Loucy (cell line): ENCODE data around the gene SLC19A1.

ENCODE experiments used
- H2AFZ ChIP-seq: fragments of 200-600 bp; sonication (generic); 2 replicates; pipeline ENCODE4 v1.6.0; 2016; ENCODE audit warnings: antibody characterized with exemption, mild to moderate bottlenecking, low read length, moderate library complexity
- H3F3A ChIP-seq: fragments of 200-600 bp; 2 replicates; pipeline ENCODE4 v1.6.0; 2016; ENCODE audit warnings: antibody characterized with exemption, low read depth, mild to moderate bottlenecking
- H3K27me3 ChIP-seq: fragments of 200-600 bp; sonication (generic); 2 replicates; pipeline ENCODE4 v1.6.1; 2014; ENCODE audit warnings: low read length, mild to moderate bottlenecking; ENCODE audit not compliant: insufficient read depth, poor library complexity, severe bottlenecking
- H3K36me3 ChIP-seq: fragments of 200-600 bp; sonication (generic); 2 replicates; pipeline ENCODE4 v1.6.1; 2016; ENCODE audit warnings: low read length; ENCODE audit not compliant: insufficient read depth
- H3K4me1 ChIP-seq: fragments of 200-600 bp; sonication (generic); 2 replicates; pipeline ENCODE4 v1.5.1; 2014; ENCODE audit warnings: low read length, mild to moderate bottlenecking; ENCODE audit not compliant: insufficient read depth, poor library complexity, severe bottlenecking
- H3K4me2 ChIP-seq: fragments of 200-600 bp; sonication (generic); 2 replicates; pipeline ENCODE4 v1.6.0; 2014; ENCODE audit warnings: antibody characterized with exemption, low read length, low read depth, mild to moderate bottlenecking; ENCODE audit not compliant: poor library complexity, severe bottlenecking
- H3K4me3 ChIP-seq: fragments of 200-600 bp; sonication (generic); 2 replicates; pipeline ENCODE4 v1.5.1; 2014; ENCODE audit warnings: low read length, mild to moderate bottlenecking, mixed read lengths; ENCODE audit not compliant: poor library complexity, severe bottlenecking
- H3K79me2 ChIP-seq: fragments of 200-600 bp; sonication (generic); 2 replicates; pipeline ENCODE4 v1.6.1; 2014; ENCODE audit warnings: low read length; ENCODE audit not compliant: insufficient read depth
- H3K9ac ChIP-seq: fragments of 200-600 bp; sonication (generic); 2 replicates; pipeline ENCODE4 v1.6.0; 2014; ENCODE audit warnings: mild to moderate bottlenecking, low read depth, low read length, moderate library complexity; ENCODE audit not compliant: poor library complexity, severe bottlenecking
- H3K9me2 ChIP-seq: fragments of 200-600 bp; sonication (generic); replicated peaks from 2 replicates; pipeline ENCODE4 v1.6.1; 2016; ENCODE audit warnings: low read depth, low read length, mixed read lengths
- H3K9me3 ChIP-seq: fragments of 200-600 bp; sonication (generic); 2 replicates; pipeline ENCODE4 v1.6.1; 2014; ENCODE audit warnings: mild to moderate bottlenecking, antibody characterized with exemption, low read length, low read depth; ENCODE audit not compliant: insufficient read depth
- H4K20me1 ChIP-seq: fragments of 200-600 bp; sonication (generic); 2 replicates; pipeline ENCODE4 v1.6.0; 2014; ENCODE audit warnings: antibody characterized with exemption, low read length, mild to moderate bottlenecking; ENCODE audit not compliant: insufficient read depth, poor library complexity, severe bottlenecking
- EZH2phosphoT487 ChIP-seq: fragments of 200-600 bp; IDR thresholded peaks from 2 replicates; pipeline ENCODE4 v1.6.1; 2018; ENCODE audit warnings: antibody characterized with exemption, mild to moderate bottlenecking, moderate library complexity, borderline replicate concordance
- TF ChIP-seq, protein P1 (sequence below): fragments of 200-600 bp; sonication (generic); conservative IDR thresholded peaks from 2 replicates; pipeline ENCODE4 v1.5.1; 2014; ENCODE audit warnings: mild to moderate bottlenecking, antibody characterized with exemption, low read length

Gene SLC19A1

DNA sequence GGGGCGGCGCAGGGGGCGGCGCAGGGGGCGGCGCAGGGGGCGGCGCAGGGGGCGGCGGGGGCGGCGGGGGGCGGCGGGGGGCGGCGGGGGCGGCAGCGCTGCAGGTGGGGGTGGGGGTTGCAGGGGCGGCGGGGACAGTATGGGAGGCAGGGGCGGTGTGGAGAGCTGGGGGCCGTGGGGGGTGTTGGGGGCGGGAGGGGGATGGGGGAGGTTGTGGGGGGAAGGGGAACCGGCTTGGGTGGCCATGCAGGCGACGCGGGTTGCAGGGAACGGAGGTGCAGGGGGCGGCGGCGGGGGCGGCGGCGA, 13.0 kb upstream of the SLC19A1 start:
- Histone ChIP-seq H3K9me3 (no peaks in the 10 kb centered on the region), H3F3A (peaks cover 7% of the 10 kb centered on the region; the same call in 1 of the 2 replicates), H3K9ac (peak overlapping the region; percentile 76), H3K79me2 (no peaks in the 10 kb centered on the region), H4K20me1 (no peaks in the 10 kb centered on the region), H3K4me2 (no peak overlapping the region), H3K4me3 (peak overlapping the region; percentile 88), H2AFZ (peak overlapping the region; percentile 92; the same call in 1 of the 2 replicates), H3K27me3 (no peaks in the 10 kb centered on the region), H3K36me3 (no peaks in the 10 kb centered on the region), H3K9me2 (no peaks in the 10 kb centered on the region), H3K4me1 (peaks cover 33% of the 10 kb centered on the region)
- no peak for TF ChIP-seq EZH2phosphoT487
- TF ChIP-seq, protein P1, sequence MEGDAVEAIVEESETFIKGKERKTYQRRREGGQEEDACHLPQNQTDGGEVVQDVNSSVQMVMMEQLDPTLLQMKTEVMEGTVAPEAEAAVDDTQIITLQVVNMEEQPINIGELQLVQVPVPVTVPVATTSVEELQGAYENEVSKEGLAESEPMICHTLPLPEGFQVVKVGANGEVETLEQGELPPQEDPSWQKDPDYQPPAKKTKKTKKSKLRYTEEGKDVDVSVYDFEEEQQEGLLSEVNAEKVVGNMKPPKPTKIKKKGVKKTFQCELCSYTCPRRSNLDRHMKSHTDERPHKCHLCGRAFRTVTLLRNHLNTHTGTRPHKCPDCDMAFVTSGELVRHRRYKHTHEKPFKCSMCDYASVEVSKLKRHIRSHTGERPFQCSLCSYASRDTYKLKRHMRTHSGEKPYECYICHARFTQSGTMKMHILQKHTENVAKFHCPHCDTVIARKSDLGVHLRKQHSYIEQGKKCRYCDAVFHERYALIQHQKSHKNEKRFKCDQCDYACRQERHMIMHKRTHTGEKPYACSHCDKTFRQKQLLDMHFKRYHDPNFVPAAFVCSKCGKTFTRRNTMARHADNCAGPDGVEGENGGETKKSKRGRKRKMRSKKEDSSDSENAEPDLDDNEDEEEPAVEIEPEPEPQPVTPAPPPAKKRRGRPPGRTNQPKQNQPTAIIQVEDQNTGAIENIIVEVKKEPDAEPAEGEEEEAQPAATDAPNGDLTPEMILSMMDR: no peak

DNA sequence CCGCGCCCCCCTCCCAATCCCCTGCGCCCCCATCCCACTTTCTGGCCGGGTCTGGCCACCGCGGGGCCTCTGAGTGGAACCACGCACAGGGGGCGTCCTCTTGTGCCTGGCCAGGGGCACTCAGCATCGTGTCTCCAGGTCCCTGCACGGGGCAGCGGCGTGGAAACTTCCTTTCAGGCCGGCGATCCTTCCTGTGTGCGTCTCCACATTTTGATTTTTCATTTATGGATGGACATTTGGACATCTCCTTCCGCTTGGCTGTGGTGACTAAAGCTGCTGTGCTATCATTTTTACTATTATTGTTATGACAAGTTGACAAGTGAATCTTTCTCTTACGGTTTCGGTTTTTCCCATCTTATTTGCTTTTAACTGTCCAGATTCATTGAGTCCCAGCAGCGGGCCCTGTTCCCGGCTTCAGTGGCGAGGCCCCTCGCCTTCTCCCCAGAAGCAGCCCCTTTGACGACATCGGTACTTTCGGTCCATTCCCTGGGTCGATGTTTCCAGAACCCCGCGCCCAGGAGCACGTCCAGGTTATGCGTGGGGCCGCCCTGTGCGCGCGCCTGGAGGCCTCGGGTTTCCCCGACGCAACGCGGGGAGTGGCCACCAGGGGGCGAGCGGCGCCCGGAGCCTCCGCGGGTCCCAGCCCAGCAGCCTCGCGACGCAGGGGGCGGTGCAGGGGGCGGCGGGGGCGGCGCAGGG, 12.4 kb upstream of the SLC19A1 start:
- peak overlapping the region; percentile 68 for H3K9ac ChIP-seq
- TF ChIP-seq, protein P1: peak; percentile 57
- no peak for TF ChIP-seq EZH2phosphoT487
- H3K9me2 ChIP-seq: no peaks in the 10 kb centered on the region
- H3K4me2 ChIP-seq: peak overlapping the region; percentile 76
- no peaks in the 10 kb centered on the region for H4K20me1 ChIP-seq
- peaks cover 7% of the 10 kb centered on the region; the same call in 1 of the 2 replicates for H3F3A ChIP-seq
- no peaks in the 10 kb centered on the region for H3K79me2 ChIP-seq
- H3K36me3 ChIP-seq: no peaks in the 10 kb centered on the region
- no peaks in the 10 kb centered on the region for H3K9me3 ChIP-seq
- H3K4me1 ChIP-seq: peaks cover 38% of the 10 kb centered on the region
- peak overlapping the region; percentile 80 for H3K4me3 ChIP-seq
- peak overlapping the region; percentile 83 for H2AFZ ChIP-seq
- H3K27me3 ChIP-seq: no peaks in the 10 kb centered on the region

DNA sequence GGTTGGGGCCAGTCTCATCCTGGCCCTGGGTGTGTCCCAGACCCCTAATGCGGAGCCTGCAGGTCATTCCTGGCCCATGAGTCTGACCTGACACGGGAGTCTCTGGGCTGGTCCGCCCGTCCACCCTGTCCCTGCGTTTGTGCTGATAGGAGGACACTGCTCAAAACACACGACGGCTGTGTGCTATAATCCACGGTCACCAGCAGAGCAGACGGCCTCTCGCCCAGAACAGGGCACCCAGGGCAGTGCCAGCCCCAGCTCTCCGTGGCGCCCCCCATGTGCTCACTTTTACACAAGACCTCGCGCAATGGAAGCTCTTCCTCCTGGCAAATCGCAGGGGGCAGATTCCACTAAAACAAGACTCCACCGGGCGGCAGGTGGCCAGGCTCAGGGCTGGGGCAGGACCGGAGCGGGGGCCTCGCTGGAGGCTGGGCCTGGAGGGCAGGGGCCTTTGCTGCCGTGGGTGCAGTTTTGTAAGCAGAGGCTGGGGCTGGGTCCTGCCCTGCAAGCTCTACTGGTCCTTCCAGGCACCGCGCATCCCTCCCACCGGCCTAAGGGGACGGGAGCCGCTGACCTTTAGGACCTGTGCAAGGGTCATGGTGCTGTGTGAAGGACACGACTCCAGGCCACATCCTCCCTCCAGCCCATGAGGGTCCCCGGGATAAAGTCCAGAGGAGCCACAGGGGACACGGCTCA, 10.6 kb upstream of the SLC19A1 start:
- no peak overlapping the region for H3K4me3 ChIP-seq
- H2AFZ ChIP-seq: no peak overlapping the region
- no peak overlapping the region for H3K9ac ChIP-seq
- H3K36me3 ChIP-seq: no peaks in the 10 kb centered on the region
- peaks cover 7% of the 10 kb centered on the region; the same call in 1 of the 2 replicates for H3F3A ChIP-seq
- peak overlapping the region; percentile 89 for H3K4me2 ChIP-seq
- no peaks in the 10 kb centered on the region for H4K20me1 ChIP-seq
- no peaks in the 10 kb centered on the region for H3K79me2 ChIP-seq
- peaks cover 38% of the 10 kb centered on the region for H3K4me1 ChIP-seq
- H3K27me3 ChIP-seq: no peaks in the 10 kb centered on the region
- no peak for TF ChIP-seq EZH2phosphoT487
- H3K9me3 ChIP-seq: no peaks in the 10 kb centered on the region
- no peaks in the 10 kb centered on the region for H3K9me2 ChIP-seq
